AG20443 (cell line): ENCODE measurements around the gene CPT1A.

ENCODE experiments used
- DNase-seq: peaks from one replicate; pipeline ENCODE4 v3.0.0; 2012; ENCODE audit warnings: low spot score, mixed read lengths

The CPT1A gene

DNA sequence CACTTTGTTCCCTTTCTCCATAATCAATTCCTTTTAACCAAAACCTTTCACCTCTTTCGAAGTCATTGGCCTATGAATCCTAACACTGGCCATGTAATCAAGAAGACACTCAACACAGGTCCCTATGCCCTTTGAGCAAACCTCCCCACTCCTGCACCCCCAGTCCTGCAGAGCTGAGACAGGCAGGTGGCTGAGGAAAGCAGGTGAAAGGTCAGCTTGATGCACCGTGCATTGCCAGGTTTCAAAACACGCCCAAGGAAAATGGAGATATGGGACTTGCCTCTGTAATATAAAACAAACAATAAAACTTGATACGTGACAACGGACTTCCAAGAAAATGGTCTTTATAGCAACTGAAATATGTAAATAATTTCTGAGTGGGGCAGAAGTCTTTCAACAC is 10.6 kb downstream of the CPT1A start:
- no peak for DNase-seq

DNA sequence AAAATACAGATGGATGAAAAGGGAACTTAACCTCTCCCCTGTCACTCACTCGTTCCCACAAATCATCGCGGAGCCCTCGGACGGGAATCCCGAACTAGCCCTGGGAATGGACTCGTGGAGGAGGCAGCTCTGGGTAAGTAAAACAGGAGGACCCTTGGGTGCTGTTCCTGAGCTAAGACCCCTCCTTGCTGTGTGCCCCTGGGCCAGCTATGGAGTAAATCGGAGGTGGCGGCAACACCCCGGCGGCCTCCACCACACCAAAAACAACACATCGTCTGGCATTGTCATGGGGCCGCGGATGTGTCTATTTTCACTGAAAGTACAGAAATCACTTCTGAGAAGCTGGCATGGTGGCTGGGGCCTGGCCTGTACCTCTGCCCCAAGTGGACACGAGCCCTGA is 12.1 kb downstream of the CPT1A start:
- no peak for DNase-seq

- DNase-seq = no peak
Observed at GRCh38 chr11:68828957-68829356, 12.8 kb downstream of the CPT1A start.

GRCh38 chr11:68828155-68828931 is 13.4 kb downstream of the CPT1A start:
- DNase-seq = no peak

- DNase-seq = no peak
Observed at GRCh38 chr11:68827733-68828132, 14.0 kb downstream of the CPT1A start.

GRCh38 chr11:68826726-68827125 is 15.0 kb downstream of the CPT1A start:
- DNase-seq = no peak

DNA sequence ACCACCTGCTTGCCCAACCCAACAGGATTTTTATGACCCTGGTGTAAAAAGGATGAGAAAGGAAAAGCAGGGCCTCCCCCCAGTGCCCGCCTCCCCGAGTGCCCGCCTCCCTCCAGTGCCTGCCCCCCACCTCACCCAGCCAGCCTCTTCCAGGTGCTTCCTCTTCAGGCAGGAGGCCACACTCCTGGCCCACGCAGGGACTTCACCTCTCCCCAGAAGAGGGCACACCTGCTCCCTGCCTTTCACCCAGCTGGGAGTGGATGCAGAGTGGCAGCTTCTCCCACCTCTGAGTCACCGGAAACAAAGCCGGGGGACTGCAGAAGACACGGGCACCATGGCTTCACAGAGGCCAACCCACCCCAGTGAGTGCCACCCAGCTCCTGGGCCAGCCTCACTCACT is 16.1 kb downstream of the CPT1A start:
- no peak for DNase-seq

- DNase-seq = no peak
Observed at GRCh38 chr11:68822546-68822945, 19.2 kb downstream of the CPT1A start.

DNA sequence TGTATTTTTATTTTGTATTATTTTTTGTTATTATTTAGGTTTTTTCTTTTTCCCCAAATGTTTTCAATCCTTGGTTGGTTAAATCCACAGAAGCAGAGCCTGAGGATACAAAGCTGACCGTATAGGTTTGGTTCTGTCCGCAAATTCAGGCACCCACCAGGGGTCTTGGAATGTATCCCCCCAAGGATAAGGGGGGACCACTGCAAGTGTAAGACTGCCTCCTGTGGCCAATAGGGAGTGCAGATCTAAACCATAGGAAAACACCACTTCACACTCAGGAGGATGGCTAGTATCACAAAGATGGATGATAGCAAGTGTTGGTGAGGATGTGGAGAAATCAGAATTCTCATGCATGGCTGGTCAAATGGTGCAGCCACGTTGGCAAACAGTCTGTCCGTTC is 20.0 kb downstream of the CPT1A start:
- DNase-seq = no peak

GRCh38 chr11:68819362-68819761 is 22.4 kb downstream of the CPT1A start:
- no peak for DNase-seq

GRCh38 chr11:68818181-68818580 is 23.5 kb downstream of the CPT1A start:
- no peak for DNase-seq

GRCh38 chr11:68817554-68817953 is 24.2 kb downstream of the CPT1A start:
- DNase-seq = no peak

DNA sequence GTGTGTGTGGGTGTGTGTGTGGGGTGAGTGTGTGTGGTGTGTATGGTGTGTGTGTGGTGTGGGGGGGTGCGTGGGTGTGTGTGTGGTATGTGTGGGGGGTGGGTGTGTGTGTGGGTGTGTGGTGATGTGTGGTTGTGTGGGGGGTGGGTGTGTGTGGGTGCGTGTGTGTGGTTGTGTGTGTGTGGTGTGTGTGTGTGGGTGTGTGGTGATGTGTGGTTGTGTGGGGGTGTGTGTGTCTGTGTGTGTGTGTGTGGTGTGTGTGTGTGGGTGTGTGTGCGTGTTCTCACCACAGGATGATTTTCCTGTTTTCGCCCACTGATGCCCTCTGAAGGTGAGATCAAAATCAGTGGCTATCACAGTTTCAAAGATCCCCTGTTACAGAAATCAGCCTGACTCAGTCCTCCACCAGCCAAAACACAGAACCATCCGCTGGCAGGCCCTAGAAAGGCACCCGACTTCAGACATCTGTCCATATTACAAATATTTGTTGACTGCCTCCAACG is 24.7 kb downstream of the CPT1A start:
- DNase-seq = no peak

GRCh38 chr11:68816251-68816776 is 25.4 kb downstream of the CPT1A start:
- DNase-seq = no peak

DNA sequence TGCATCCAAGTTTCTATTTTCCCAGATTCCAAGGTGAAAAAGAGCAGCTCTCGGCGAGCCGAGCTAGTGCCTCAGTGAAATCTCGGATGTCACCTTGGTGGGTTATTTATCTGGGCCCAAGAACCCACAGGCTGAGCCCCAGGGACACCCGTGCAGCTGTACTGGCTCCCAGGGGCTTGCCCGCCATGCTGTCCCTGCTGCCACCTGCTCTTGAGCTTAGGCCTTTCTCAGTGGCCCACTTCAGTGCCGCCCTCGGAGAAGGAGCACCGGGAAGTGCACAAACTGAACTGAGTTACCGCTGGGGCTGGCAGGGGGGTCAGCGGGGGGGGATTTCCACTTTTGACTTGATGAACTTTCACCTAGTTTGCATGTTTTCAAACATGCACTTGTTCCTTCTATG is 27.9 kb downstream of the CPT1A start:
- no peak for DNase-seq

- peak; percentile 90 for DNase-seq
Observed at GRCh38 chr11:68812526-68812925, 29.2 kb downstream of the CPT1A start.

- no peak for DNase-seq
Observed at GRCh38 chr11:68810164-68810563, 31.6 kb downstream of the CPT1A start.

DNA sequence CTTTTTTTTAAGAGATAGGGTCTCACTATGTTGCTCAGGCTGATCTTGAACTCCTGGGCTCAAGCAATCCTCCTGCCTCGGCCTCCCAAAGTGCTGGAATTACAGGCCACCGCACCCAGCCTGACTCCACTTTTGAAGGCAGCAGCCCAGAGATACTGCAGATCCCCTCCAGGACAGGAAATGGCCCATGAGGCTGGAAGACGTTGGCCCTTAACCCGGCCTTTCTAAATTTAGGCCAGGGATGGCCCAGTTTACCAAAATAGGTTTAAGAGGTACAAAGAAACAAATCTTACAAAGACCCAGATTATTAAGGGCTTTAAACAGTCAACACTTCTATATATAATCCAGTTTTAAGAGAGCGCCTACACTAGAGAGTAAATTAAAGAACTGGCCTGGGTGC is 32.2 kb downstream of the CPT1A start:
- no peak for DNase-seq

DNA sequence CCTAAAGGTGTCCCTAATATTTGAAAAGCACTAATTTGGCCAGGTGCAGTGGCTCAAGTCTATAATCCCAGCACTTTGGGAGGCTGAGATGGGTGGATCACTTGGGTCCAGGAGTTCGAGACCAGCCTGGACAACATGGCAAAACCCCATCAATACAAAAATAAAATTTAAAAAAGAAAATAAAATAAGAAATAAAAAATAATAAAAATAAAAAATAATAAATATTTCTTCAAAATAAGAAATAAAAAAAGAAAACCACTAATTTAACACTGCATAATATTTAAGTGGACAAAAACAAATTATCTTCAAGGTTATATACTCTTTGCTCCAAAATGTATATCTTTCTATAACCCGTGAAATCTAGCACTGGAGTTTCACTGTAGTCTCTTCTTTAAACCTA is 32.9 kb downstream of the CPT1A start:
- no peak for DNase-seq

DNA sequence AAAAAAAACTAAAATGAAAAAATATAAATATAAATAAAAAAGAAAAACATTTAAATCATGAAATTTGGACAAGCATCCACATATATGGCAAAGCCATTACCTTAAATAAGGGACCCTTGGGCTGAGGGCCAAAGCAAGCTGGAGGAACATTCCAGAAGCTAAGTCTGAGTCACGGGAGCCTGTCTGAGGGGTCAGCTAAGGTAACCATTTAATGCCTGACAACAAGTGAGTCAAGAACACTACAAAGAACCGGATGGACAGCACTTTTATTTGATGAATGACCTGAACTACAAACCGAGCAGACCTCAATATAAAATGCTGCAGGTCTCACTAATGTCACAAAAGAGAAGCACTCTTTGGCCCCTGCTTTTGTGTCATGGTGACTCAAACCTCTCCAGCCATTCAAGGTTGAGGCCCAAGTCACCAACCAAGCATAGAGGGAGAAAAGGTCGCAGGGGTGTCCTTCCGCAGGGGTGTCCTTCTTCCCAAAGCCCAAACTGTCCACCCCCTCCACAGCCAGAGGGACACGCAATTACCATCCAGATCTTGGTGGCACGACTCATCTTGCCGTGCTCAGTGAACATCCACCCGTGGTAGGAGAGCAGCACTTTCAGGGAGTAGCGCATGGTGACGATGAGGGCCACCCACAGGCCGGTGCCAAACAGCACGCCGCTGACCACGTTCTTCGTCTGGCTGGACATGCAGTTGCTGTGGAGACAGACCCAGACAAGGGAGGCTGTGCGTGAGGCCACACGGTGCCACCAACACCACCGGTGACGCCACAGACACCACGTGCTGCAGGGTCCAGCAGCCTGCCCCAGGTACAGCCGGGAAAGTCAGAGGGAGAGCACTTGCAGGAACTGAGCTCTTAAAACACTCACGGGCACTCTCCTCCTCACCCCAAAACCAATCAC is 34.5 kb downstream of the CPT1A start:
- DNase-seq = peak; percentile 62

DNA sequence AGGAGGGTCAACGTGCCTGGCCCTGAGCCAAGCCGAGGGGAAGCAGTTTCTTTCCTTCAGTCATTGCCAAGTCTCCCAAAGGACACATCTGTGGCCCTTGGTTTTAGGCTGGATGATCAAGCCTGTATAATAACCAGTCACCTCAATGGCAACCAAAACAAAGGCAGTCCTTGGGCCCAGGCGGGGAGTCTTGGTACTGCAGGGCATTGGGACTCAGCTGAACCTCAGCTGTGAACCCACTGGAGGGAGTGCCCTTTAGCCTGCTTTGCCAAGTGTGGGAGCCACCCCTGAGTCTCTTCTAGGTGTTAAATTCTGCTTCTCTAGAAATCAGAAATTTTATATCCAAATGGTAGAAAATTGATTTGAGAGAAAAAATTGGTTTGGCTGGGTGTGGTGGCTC is 36.9 kb downstream of the CPT1A start:
- DNase-seq = no peak

DNA sequence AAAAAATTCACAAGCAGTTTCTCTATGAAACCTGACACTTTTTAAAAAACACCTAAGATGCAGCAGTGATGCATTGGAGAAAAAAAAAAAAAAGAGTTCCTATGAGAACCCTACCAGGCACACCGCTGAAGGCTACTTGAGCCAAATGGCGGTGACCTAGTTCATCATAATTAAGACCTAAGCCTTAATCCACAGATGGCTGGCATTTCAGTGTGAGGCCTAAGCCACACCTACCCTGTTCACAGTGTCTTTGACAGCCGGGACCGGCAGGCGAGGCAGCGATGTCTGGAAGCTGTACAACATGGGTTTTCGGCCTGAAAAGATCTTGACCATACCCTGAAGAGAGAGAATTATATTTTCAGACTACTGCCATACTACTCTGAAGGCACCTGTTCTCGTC is 38.0 kb downstream of the CPT1A start:
- no peak for DNase-seq
